Measurements from ENCODE around the gene KCNH8. TPM values are rescaled to one million over a fixed set of nuclear protein-coding genes. Genes with fewer than 3 reads are reported as not detected.

The KCNH8 gene
- total RNA-seq, 1 experiment from 2014 or later = 0.12 TPM

DNA sequence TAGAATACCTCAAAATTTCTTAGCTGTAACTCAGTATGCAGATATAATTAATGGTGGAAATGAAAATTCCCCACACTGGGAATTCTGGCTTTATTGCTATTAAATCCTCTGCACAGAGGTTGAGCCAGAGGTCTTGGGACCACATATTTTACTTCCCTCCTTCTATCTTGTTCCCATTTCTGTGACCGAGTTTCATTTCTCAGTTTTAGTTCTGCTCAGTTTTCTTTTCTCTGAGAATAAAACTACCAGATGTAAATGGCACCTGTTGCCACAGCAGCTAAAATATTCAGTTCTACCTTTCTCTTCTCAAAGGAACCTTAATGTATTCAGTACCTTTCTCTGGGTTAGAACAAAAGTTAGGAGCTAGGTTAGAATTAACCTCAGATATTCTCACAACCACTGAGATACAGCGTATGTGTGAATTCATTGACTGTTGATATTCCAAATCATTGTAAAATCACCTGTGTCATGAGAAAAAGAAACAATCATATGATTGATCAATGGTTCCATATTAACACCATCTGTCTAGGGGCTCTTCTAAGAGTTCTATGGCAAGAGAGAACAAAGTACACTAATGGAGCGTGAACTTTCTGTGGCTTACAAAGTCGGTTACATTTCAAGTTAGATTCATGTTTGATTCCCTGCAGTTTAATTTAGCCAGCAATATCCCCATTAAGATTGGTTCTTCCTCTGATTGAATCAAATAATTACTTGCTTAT is 411.6 kb downstream of the KCNH8 start:
- Histone ChIP-seq H3K27ac (ENCODE audit: low read depth, low read length) (no peak overlapping the region), H3K36me3 (ENCODE audit: control insufficient read depth in 1 of 2, insufficient read depth in 2 of 2, low read length in 2 of 2) (no peaks in the 10 kb centered on the region), H3K9me3 (ENCODE audit: control insufficient read depth in 1 of 2, insufficient read depth in 1 of 2, low read depth in 1 of 2, low read length in 2 of 2) (no peaks in the 10 kb centered on the region; a peak in 2 of 4 replicates), H3K4me1 (ENCODE audit: control insufficient read depth in 1 of 2, insufficient read depth in 2 of 2, low read length in 2 of 2) (no peaks in the 10 kb centered on the region), H4K20me1 (ENCODE audit: insufficient read depth) (no peaks in the 10 kb centered on the region), H3K9me2 (ENCODE audit: insufficient read depth) (no peaks in the 10 kb centered on the region), H2AFZ (ENCODE audit: low read depth, low read length, poor library complexity, severe bottlenecking) (no peak overlapping the region), H3K27me3 (ENCODE audit: insufficient read depth, low read length) (no peaks in the 10 kb centered on the region), H3K79me2 (ENCODE audit: insufficient read depth, low read length) (no peaks in the 10 kb centered on the region), H3K4me2 (ENCODE audit: low read length) (no peak overlapping the region), H3K4me3 (replicated peaks in 1 of 2; ENCODE audit: low read depth in 1 of 2, low read length in 2 of 2) (no peak overlapping the region), H3K9ac (ENCODE audit: low read length) (no peak overlapping the region)
- DNase-seq (ENCODE audit: low read depth, low spot score) (no peak), ATAC-seq (no peak)
- ChIA-PET RAD21 (ENCODE audit: low non-redundant PET in 1 of 2, low total read pairs in 2 of 2, uncharacterized antibody in 2 of 2, unreplicated experiment in 2 of 2) (no interaction called here), CTCF (no interaction called here), POLR2A (no interaction called here)
- intact Hi-C loops (cut with micrococcal nuclease) = no loop called here
- no TSS peak for BruUV-seq (replicated peaks)
- TF ChIP-seq SRF (IDR thresholded peaks at IDR 0.05; ENCODE audit: low read depth) (no peak), EZH2phosphoT487 (IDR thresholded peaks at IDR 0.05; ENCODE audit: borderline replicate concordance) (no peak), SIN3A (IDR thresholded peaks at IDR 0.05; ENCODE audit: low read depth) (no peak), RAD21 (IDR thresholded peaks at IDR 0.05; ENCODE audit: low read depth) (no peak), ZFX (IDR thresholded peaks at IDR 0.05) (no peak), POLR2A (IDR thresholded peaks at IDR 0.05; ENCODE audit: borderline replicate concordance, extremely low read depth, insufficient read depth, insufficient read length) (no peak), SP1 (IDR thresholded peaks at IDR 0.05; ENCODE audit: low read depth) (no peak), EGR1 (IDR thresholded peaks at IDR 0.05; ENCODE audit: low read depth) (no peak), ELF1 (IDR thresholded peaks at IDR 0.05; ENCODE audit: borderline replicate concordance, low read depth) (no peak), TCF7L2 (IDR thresholded peaks at IDR 0.05; ENCODE audit: borderline replicate concordance, extremely low read depth, insufficient read depth, insufficient read length) (no peak), ZNF274 (IDR thresholded peaks at IDR 0.05; ENCODE audit: low read depth, low read length) (no peak), JUND (IDR thresholded peaks at IDR 0.05) (no peak), EZH2 (IDR thresholded peaks at IDR 0.05) (no peak), FOSL1 (IDR thresholded peaks at IDR 0.05; ENCODE audit: low read depth) (no peak)
- TF ChIP-seq, protein P1, sequence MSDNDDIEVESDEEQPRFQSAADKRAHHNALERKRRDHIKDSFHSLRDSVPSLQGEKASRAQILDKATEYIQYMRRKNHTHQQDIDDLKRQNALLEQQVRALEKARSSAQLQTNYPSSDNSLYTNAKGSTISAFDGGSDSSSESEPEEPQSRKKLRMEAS (IDR thresholded peaks at IDR 0.05) = no peak
- TF ChIP-seq, protein P2, sequence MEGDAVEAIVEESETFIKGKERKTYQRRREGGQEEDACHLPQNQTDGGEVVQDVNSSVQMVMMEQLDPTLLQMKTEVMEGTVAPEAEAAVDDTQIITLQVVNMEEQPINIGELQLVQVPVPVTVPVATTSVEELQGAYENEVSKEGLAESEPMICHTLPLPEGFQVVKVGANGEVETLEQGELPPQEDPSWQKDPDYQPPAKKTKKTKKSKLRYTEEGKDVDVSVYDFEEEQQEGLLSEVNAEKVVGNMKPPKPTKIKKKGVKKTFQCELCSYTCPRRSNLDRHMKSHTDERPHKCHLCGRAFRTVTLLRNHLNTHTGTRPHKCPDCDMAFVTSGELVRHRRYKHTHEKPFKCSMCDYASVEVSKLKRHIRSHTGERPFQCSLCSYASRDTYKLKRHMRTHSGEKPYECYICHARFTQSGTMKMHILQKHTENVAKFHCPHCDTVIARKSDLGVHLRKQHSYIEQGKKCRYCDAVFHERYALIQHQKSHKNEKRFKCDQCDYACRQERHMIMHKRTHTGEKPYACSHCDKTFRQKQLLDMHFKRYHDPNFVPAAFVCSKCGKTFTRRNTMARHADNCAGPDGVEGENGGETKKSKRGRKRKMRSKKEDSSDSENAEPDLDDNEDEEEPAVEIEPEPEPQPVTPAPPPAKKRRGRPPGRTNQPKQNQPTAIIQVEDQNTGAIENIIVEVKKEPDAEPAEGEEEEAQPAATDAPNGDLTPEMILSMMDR (IDR thresholded peaks at IDR 0.05 in 2 of 3, conservative IDR thresholded peaks at IDR 0.05 in 1 of 3; ENCODE audit: borderline replicate concordance in 1 of 3, insufficient read depth in 1 of 3, low read depth in 2 of 3, low read length in 2 of 3) = no peak
- TF ChIP-seq, protein P3, sequence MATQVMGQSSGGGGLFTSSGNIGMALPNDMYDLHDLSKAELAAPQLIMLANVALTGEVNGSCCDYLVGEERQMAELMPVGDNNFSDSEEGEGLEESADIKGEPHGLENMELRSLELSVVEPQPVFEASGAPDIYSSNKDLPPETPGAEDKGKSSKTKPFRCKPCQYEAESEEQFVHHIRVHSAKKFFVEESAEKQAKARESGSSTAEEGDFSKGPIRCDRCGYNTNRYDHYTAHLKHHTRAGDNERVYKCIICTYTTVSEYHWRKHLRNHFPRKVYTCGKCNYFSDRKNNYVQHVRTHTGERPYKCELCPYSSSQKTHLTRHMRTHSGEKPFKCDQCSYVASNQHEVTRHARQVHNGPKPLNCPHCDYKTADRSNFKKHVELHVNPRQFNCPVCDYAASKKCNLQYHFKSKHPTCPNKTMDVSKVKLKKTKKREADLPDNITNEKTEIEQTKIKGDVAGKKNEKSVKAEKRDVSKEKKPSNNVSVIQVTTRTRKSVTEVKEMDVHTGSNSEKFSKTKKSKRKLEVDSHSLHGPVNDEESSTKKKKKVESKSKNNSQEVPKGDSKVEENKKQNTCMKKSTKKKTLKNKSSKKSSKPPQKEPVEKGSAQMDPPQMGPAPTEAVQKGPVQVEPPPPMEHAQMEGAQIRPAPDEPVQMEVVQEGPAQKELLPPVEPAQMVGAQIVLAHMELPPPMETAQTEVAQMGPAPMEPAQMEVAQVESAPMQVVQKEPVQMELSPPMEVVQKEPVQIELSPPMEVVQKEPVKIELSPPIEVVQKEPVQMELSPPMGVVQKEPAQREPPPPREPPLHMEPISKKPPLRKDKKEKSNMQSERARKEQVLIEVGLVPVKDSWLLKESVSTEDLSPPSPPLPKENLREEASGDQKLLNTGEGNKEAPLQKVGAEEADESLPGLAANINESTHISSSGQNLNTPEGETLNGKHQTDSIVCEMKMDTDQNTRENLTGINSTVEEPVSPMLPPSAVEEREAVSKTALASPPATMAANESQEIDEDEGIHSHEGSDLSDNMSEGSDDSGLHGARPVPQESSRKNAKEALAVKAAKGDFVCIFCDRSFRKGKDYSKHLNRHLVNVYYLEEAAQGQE (IDR thresholded peaks at IDR 0.05; ENCODE audit: low read depth) = no peak
- TF ChIP-seq, protein P4, sequence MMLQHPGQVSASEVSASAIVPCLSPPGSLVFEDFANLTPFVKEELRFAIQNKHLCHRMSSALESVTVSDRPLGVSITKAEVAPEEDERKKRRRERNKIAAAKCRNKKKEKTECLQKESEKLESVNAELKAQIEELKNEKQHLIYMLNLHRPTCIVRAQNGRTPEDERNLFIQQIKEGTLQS (IDR thresholded peaks at IDR 0.05) = no peak
- TF ChIP-seq, protein P5, sequence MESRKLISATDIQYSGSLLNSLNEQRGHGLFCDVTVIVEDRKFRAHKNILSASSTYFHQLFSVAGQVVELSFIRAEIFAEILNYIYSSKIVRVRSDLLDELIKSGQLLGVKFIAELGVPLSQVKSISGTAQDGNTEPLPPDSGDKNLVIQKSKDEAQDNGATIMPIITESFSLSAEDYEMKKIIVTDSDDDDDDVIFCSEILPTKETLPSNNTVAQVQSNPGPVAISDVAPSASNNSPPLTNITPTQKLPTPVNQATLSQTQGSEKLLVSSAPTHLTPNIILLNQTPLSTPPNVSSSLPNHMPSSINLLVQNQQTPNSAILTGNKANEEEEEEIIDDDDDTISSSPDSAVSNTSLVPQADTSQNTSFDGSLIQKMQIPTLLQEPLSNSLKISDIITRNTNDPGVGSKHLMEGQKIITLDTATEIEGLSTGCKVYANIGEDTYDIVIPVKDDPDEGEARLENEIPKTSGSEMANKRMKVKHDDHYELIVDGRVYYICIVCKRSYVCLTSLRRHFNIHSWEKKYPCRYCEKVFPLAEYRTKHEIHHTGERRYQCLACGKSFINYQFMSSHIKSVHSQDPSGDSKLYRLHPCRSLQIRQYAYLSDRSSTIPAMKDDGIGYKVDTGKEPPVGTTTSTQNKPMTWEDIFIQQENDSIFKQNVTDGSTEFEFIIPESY (IDR thresholded peaks at IDR 0.05; ENCODE audit: extremely low read depth, insufficient replicate concordance, low read length) = no peak

Data from HCT116 (cell line).